ENCODE measurements around the gene IL6ST.
"Not testable (repeated sequence)": the region's sequence is repeated elsewhere in the genome, so short reads cannot be mapped to it uniquely, and the experiment has no call there.

IL6ST gene

DNA sequence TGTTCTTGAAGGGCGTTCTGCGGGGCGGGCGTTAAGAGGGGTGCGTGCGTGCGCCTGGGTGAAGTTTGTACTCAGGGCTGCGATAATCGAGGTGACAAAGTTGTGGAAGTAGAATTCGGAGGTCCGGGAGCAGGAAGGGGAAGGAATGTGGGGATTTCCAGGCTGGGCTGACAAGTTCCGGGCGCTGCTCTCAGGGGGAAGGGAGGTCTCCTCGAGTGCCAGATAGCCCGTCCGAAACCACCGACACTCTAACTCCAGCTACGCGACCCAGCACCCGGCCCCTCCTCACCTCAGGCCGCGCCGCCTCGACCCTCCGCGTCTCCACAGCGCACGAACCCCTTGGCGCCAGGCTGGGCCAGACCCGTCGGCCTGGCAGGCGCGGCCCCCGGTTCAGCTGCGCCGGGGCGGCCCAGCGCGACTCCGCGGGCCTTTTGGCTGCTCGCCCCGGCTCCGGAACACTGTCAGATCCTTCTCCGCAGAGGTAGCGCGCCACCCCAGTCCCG is at the start of gene IL6ST:
Gene IL6ST, minus strand, starts transcription at position 469 of the 503 bp plus-strand sequence. CDS start 18,685 bp downstream, outside the sequence.
- H3K4me3 ChIP-seq (ENCODE audit: control insufficient read depth, low read depth, low read length): peak within 1 kb of the TSS; percentile 63
- DNase-seq (ENCODE audit: low read depth): no peak
- TF ChIP-seq, protein P1, sequence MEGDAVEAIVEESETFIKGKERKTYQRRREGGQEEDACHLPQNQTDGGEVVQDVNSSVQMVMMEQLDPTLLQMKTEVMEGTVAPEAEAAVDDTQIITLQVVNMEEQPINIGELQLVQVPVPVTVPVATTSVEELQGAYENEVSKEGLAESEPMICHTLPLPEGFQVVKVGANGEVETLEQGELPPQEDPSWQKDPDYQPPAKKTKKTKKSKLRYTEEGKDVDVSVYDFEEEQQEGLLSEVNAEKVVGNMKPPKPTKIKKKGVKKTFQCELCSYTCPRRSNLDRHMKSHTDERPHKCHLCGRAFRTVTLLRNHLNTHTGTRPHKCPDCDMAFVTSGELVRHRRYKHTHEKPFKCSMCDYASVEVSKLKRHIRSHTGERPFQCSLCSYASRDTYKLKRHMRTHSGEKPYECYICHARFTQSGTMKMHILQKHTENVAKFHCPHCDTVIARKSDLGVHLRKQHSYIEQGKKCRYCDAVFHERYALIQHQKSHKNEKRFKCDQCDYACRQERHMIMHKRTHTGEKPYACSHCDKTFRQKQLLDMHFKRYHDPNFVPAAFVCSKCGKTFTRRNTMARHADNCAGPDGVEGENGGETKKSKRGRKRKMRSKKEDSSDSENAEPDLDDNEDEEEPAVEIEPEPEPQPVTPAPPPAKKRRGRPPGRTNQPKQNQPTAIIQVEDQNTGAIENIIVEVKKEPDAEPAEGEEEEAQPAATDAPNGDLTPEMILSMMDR (IDR thresholded peaks at IDR 0.05; ENCODE audit: control insufficient read depth, insufficient read depth, low read depth, low read length, missing control alignments): no peak

DNA sequence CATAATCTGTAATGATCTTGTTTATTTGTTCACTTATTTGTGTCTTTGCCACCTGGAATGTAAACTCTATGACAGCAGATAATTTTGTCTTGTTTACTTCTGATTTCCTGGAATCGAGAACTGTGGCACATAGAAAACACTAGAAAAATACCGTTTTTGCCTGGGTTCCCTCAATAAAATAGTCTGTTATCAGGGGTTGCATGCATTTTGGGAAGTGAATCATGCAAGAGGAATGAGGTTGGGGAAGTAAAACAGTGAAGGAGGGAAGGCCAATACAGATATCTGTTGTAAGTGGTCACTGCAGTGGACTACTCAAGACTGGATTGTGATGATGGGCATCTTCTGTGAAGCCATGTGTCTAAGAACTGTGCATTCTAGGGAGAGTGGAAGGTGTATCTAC is 45.2 kb upstream of the IL6ST start:
- TF ChIP-seq, protein P1 (IDR thresholded peaks at IDR 0.05; ENCODE audit: control insufficient read depth, insufficient read depth, low read depth, low read length, missing control alignments): no peak
- no peak for DNase-seq (ENCODE audit: low read depth)
- no peak overlapping the region for H3K4me3 ChIP-seq (ENCODE audit: control insufficient read depth, low read depth, low read length)

DNA sequence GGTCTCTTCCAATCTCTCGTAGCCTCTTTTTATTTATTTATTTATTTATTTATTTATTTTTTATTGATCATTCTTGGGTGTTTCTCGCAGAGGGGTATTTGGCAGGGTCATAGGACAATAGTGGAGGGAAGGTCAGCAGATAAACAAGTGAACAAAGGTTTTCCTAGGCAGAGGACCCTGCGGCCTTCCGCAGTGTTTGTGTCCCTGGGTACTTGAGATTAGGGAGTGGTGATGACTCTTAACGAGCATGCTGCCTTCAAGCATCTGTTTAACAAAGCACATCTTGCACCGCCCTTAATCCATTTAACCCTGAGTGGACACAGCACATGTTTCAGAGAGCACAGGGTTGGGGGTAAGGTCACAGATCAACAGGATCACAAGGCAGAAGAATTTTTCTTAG is 43.4 kb upstream of the IL6ST start:
- not testable (repeated sequence) for H3K4me3 ChIP-seq (ENCODE audit: control insufficient read depth, low read depth, low read length); DNase-seq (ENCODE audit: low read depth)

DNA sequence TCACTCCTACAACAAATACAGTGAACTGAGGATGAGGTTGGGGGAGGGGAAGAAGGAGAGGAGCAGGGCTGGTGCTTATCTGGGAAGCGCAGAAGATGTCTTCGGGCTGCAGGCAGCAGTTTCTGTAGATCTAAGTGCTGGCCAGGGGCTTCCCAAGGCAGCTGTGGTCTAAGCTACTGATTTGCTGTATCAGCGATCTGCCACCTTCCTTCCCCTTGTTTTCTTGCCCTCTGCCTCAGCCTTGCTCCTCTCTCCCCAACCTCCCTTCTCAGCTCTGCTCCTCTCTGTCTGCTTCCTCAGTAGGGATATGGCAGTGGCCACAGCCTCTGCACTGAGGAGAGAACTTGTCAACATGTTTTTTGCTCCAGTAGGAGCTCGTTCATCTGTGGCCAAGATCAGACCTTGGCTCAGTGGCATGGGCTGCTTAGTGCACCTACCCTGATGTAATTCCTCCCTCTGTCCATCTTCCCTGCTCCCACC is 42.8 kb upstream of the IL6ST start:
- TF ChIP-seq, protein P1 (IDR thresholded peaks at IDR 0.05; ENCODE audit: control insufficient read depth, insufficient read depth, low read depth, low read length, missing control alignments): no peak
- no peak overlapping the region for H3K4me3 ChIP-seq (ENCODE audit: control insufficient read depth, low read depth, low read length)
- DNase-seq (ENCODE audit: low read depth): no peak

DNA sequence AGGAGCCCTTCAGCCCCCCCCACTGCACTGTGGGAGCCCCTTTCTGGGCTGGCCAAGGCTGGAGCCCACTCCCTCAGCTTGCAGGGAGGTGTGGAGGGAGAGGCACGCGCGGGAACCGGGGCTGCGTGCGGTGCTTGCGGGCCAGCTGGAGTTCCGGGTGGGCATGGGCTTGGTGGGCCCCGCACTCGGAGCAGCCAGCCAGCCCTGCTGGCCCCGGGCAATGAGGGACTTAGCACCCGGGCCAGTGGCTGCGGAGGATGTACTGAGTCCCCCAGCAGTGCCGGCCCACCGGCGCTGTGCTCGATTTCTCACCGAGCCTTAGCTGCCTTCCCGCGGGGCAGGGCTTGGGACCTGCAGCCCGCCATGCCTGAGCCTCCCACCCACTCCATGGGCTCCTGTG is 40.6 kb upstream of the IL6ST start:
- not testable (repeated sequence) for H3K4me3 ChIP-seq (ENCODE audit: control insufficient read depth, low read depth, low read length); DNase-seq (ENCODE audit: low read depth)

DNA sequence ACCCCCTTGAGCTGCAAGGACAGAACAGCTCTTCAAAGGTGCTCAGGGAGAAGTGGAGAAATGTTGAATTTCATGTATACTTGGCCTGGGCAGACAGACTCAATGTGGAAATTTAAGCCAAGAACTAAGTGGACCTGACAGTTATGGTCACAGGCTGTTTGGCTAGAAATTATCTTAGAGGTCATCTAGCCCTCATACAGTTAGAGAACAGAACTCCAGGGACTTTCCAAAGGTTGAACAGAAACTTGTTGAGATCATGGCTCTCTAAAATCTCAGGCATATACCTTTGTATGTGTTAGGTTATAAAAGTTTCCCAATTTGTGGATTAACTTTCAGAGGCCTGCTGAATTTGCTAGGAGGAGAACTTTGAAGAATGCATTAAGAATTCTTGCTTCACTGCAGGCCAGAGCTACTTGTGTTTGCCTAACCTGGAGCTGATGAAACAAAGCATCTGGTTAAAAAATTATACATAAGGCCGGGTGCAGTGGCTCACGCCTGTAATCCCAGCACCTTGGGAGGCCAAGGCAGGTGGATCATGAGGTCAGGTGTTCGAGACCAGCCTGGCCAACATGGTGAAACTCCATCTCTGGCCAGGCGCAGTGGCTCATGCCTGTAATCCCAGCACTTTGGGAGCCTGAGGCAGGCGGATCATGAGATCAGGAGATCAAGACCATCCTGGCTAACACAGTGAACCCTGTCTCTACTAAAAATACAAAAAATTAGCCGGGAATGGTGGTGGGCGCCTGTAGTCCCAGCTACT is 35.3 kb upstream of the IL6ST start:
- DNase-seq (ENCODE audit: low read depth); H3K4me3 ChIP-seq (ENCODE audit: control insufficient read depth, low read depth, low read length): not testable (repeated sequence)

DNA sequence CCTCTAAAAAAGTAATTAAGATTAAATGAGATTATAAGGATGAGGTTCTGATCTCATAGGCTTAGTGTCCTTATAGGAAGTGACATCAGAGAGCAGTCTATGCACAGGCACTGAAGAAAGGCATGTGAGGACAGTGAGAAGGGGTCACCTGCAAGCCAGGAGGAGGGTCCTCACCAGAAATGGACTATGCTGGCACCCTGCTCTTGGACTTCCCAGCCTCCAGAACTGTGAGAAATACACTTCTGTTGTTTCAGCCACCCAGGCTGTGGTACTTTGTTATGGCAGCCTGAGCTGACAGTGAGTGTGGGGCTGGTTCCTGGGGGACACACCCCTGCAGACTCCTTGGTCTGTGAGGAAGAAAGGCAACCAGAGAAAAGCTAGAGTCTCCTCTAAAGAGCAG is 34.7 kb upstream of the IL6ST start:
- H3K4me3 ChIP-seq (ENCODE audit: control insufficient read depth, low read depth, low read length): no peak overlapping the region
- TF ChIP-seq, protein P1 (IDR thresholded peaks at IDR 0.05; ENCODE audit: control insufficient read depth, insufficient read depth, low read depth, low read length, missing control alignments): no peak
- no peak for DNase-seq (ENCODE audit: low read depth)

DNA sequence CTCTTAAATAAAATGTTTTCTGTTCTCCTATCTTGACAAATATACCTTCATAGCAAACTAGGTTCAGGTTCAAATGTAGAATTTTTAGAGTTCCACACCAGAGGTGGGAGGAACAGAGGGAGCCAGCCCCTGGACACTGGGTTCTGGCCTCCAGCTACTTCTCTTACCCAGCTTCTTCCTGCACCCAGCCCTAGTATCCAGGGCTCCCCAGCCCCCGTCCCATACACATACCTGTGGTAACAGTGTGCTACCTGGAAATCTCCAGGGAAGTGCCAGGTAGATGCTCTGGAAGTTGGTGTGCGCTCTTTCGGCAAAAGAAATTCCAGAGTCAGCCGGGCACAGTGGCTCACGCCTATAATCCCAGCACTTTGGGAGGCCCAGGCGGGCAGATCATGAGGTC is 33.9 kb upstream of the IL6ST start:
- H3K4me3 ChIP-seq (ENCODE audit: control insufficient read depth, low read depth, low read length): no peak overlapping the region
- TF ChIP-seq, protein P1 (IDR thresholded peaks at IDR 0.05; ENCODE audit: control insufficient read depth, insufficient read depth, low read depth, low read length, missing control alignments): no peak
- no peak for DNase-seq (ENCODE audit: low read depth)

Measured in AG09309 (cell line).